Activated T-helper 1 cell treated with anti-CD3 and anti-CD28 coated beads, Interleukin-12 subunit alpha, Interleukin-12 subunit beta, Interleukin-2, Interleukin-4 antibody, amounts not matched to agents 30 ng/mL and 10 ng/mL and 1 ng/mL, durations not matched to agents 14 hours and 24 hours and 36 hours (primary cell): ENCODE data around the gene ARHGAP30. TPM values are rescaled to one million over a fixed set of nuclear protein-coding genes. Genes with fewer than 3 reads are reported as not detected.
"Not testable (repeated sequence)": the region's sequence is repeated elsewhere in the genome, so short reads cannot be mapped to it uniquely, and the experiment has no call there.

Experiments used
- DNase-seq: peaks from one replicate; pipeline ENCODE4 v3.0.0; 2021; ENCODE audit warnings: low spot score
- H3K27ac Mint-ChIP-seq: one replicate; pipeline ENCODE4 v1.8.0; 2021; ENCODE audit warnings: mild to moderate bottlenecking, mixed read lengths
- H3K27me3 Mint-ChIP-seq: one replicate; pipeline ENCODE4 v1.8.0; 2022; ENCODE audit warnings: mild to moderate bottlenecking, moderate library complexity, mixed read lengths; ENCODE audit not compliant: insufficient read depth
- H3K36me3 Mint-ChIP-seq: one replicate; pipeline ENCODE4 v1.8.0; 2021; ENCODE audit warnings: low read depth, mixed read lengths
- H3K4me1 Mint-ChIP-seq: one replicate; pipeline ENCODE4 v1.8.0; 2021; ENCODE audit warnings: low read depth, mixed read lengths
- H3K4me3 Mint-ChIP-seq: one replicate; pipeline ENCODE4 v1.8.0; 2021; ENCODE audit warnings: mild to moderate bottlenecking, moderate library complexity, mixed read lengths
- H3K9me3 Mint-ChIP-seq: one replicate; pipeline ENCODE4 v1.8.0; 2021; ENCODE audit warnings: mixed read lengths
- intact Hi-C: fragments of 100-400 bp; cut with micrococcal nuclease; formaldehyde crosslinking; loops from one replicate; pipeline ENCODE4 v1.15.1; 2024
- total RNA-seq: library from RNA; stranded (reverse); gene quantifications from 2 replicates; pipeline ENCODE4 v1.2.3, GENCODE V29; 2022

Gene ARHGAP30, protein sequence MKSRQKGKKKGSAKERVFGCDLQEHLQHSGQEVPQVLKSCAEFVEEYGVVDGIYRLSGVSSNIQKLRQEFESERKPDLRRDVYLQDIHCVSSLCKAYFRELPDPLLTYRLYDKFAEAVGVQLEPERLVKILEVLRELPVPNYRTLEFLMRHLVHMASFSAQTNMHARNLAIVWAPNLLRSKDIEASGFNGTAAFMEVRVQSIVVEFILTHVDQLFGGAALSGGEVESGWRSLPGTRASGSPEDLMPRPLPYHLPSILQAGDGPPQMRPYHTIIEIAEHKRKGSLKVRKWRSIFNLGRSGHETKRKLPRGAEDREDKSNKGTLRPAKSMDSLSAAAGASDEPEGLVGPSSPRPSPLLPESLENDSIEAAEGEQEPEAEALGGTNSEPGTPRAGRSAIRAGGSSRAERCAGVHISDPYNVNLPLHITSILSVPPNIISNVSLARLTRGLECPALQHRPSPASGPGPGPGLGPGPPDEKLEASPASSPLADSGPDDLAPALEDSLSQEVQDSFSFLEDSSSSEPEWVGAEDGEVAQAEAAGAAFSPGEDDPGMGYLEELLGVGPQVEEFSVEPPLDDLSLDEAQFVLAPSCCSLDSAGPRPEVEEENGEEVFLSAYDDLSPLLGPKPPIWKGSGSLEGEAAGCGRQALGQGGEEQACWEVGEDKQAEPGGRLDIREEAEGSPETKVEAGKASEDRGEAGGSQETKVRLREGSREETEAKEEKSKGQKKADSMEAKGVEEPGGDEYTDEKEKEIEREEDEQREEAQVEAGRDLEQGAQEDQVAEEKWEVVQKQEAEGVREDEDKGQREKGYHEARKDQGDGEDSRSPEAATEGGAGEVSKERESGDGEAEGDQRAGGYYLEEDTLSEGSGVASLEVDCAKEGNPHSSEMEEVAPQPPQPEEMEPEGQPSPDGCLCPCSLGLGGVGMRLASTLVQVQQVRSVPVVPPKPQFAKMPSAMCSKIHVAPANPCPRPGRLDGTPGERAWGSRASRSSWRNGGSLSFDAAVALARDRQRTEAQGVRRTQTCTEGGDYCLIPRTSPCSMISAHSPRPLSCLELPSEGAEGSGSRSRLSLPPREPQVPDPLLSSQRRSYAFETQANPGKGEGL
- 149 and 151 TPM in 2 replicates for total RNA-seq

DNA sequence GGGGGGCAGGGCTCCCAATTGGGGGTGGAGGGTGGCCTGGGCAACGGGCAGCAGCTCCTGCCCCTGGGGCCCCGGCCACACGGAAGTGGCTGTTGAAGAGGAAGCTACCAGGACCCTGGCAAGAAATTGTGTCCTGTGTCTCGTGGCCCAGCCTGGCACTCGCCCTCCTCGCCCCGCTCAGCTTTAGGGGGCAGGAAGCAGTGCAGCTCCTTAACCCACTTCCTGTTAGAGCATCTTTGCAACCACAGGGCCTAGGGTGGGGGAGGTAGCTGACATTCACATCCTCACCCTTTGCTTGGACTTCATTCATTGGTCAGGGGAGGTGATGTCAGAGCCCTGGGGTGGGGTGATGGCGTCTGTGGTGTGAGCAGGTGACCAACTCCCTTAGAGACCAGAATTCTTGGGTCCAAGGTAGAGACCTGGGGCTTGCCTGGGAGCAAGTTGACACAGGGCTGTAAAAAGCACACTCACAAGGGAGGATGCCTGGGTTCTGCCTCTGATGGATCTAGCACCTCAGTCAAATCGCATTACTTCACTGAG, at the start of gene ARHGAP30:
ARHGAP30 (minus strand) TSS at position 161 of the 540 bp plus-strand sequence. CDS start 267 bp downstream, outside the sequence.
- Mint-ChIP-seq H3K36me3 (peaks cover 22% of the 10 kb centered on the region), H3K4me1 (peaks cover 59% of the 10 kb centered on the region), H3K4me3 (peak within 1 kb of the TSS; percentile 96), H3K27ac (peak within 1 kb of the TSS; percentile 99), H3K9me3 (no peaks in the 10 kb centered on the region), H3K27me3 (no peaks in the 10 kb centered on the region)
- DNase-seq = peak; percentile 84
- intact Hi-C loops = loop anchor here (1.0 to 2.0 kb wide), 3 partner anchors 27 to 49 kb away; partner anchors contain the start of genes F11R, NIT1 and PFDN2

DNA sequence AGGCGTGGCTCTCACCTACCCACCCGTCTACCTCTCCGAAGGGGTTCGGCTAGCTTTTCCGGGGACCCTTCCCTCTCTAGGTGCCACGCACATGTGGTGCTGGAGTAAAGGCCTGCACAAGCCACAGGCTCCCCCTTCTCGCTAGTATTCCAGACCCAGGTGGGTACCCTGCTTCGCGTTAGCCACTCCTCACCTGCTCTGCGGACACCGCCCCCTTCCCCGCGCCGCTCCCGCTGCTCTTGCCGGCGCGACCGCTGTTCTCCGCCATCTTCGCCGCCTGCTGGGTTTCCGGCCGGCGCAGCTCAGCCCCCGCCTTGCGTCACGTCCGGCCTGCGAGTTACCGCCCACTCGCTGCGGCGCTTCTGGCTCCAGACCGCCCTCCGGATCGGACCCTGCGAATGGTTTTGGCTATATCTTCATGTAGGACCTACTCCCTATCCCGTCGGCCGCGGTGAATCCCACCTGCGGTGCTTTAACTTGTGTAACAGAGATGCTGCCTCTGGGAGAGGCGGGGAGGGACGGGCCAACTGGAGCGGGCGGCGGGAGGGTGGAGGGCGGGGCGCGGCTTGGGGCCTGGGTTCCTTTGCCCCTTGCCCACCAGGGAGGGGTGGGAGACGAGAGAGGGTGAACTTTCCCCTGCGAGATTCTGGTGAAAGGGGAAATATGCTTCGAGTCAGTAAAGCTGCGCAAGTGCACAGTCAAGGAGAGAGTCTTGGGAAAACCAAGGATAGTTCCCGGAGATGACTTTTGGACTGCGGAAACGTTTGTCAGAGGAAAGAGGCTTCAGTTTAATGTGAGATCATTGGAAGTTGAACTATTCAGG, 48.3 kb upstream of the ARHGAP30 start, which contains the start of the genes NIT1 and PFDN2:
NIT1 (plus strand) TSS at position 347 of the 823 bp plus-strand sequence; CDS start at position 419, 72 bp downstream.
PFDN2 (minus strand) TSS at position 279 of the 823 bp plus-strand sequence; CDS start at position 268, 11 bp downstream.
- peaks cover 56% of the 10 kb centered on the region for H3K36me3 Mint-ChIP-seq
- intact Hi-C loops = loop anchor here (1.0 to 5.0 kb wide), 6 partner anchors 48 to 279 kb away; partner anchors contain the start of genes NDUFS2 and TSTD1
- DNase-seq = peak; percentile 84
- no peaks in the 10 kb centered on the region for H3K9me3 Mint-ChIP-seq
- peaks cover 75% of the 10 kb centered on the region for H3K4me1 Mint-ChIP-seq
- H3K27ac Mint-ChIP-seq = peak within 1 kb of the TSS; percentile 96
- H3K27me3 Mint-ChIP-seq = no peaks in the 10 kb centered on the region
- peak within 1 kb of the TSS; percentile 97 for H3K4me3 Mint-ChIP-seq

DNA sequence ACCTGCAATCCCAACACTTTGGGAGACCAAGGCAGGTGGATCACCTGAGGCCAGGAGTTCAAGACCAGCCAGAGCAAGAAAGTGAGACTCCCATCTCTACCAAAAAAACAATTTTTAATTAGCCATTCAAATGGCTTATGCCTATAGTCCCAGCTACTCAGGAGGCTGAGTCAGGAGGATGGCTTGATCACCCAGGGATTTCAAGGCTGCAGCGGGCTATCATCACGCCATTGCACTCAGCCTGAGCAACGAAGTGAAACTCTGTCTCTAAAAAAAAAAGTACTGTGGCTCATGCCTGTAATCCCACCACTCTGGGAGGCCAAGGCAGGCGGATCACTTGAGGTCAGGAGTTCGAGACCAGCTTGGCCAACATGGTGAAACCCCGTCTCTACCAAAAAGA, 46.3 kb upstream of the ARHGAP30 start:
- peaks cover 41% of the 10 kb centered on the region for H3K36me3 Mint-ChIP-seq
- H3K27me3 Mint-ChIP-seq, H3K9me3 Mint-ChIP-seq, DNase-seq: not testable (repeated sequence)
- peak overlapping the region; percentile 97 for H3K4me3 Mint-ChIP-seq
- H3K4me1 Mint-ChIP-seq = peaks cover 81% of the 10 kb centered on the region
- intact Hi-C loops = loop anchor here (5.0 kb wide), 2 partner anchors 119 to 281 kb away; no protein-coding TSS in a partner anchor
- peak overlapping the region; percentile 83 for H3K27ac Mint-ChIP-seq

DNA sequence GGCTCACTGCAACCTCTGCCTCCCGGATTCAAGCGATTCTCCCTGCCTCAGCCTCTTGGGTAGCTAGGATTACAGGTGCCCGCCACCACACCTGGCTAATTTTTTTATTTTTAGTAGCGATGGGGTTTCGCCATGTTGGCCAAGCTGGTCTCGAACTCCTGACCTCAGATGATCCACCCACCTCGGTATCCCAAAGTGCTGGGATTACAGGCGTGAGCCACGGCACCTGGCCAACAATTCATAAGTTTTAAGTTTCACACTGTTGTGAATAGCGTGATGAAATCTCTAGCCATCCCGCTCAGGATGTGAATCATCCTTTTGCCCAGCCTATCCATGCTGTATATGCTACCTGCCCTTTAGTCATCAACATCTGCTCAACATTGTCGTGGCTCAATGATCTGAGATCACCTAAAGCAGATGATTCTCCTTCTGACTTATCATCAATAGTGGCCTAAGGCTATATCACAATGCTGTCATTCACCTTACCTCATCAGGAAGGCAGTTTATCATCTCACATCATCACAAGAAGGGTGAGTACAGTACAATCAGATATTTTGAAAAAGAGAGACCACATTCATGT, 45.5 kb upstream of the ARHGAP30 start:
- Mint-ChIP-seq H3K4me1 (peaks cover 76% of the 10 kb centered on the region), H3K27ac (peak overlapping the region; percentile 83), H3K36me3 (peaks cover 37% of the 10 kb centered on the region), H3K9me3 (no peaks in the 10 kb centered on the region), H3K27me3 (no peaks in the 10 kb centered on the region), H3K4me3 (peak overlapping the region; percentile 97)
- DNase-seq = no peak
- intact Hi-C loops = loop anchor here (5.0 kb wide), 2 partner anchors 118 to 282 kb away; no protein-coding TSS in a partner anchor

DNA sequence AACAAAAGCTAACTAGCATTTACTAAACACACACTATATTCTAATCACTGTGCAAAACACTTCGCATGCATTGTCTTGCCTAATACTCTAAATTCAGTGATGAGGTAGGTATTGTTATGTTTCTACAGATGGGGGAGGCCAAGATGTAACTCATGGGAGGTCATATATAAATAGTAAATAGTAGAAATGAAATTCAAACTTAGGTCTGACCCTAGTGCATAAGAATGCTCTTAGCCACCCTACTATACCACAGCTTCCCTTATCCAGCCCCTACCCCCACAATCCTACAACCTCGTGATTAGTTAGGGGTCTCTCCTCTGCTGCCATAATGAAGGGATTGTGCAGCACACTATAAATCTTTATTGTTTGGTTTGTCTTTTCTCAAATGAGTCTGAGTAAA, 44.9 kb upstream of the ARHGAP30 start:
- Mint-ChIP-seq H3K4me1 (peaks cover 69% of the 10 kb centered on the region), H3K4me3 (no peak overlapping the region)
- intact Hi-C loops = no loop called here

DNA sequence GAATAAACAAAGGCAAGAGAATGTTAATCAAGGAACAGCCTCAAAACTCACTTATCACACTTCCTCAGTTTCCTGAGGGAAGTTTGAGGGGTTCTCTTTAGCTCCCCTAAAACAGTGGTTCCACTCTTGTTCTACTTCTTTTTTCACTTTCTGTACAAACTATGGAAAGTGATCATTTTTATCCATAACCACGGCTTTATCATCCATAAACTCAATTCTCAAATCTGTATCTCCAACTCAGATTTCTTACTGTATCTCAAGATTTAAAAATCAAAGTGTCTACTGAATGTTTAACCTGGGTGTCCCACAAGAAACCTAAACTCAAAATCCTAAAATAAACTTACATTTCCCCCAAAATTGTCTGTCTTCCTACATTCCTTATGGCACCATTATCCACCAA, 44.2 kb upstream of the ARHGAP30 start:
- Mint-ChIP-seq H3K4me3 (no peak overlapping the region), H3K27me3 (no peaks in the 10 kb centered on the region), H3K4me1 (peaks cover 69% of the 10 kb centered on the region), H3K27ac (no peak overlapping the region), H3K9me3 (no peaks in the 10 kb centered on the region), H3K36me3 (peaks cover 34% of the 10 kb centered on the region)
- no peak for DNase-seq
- intact Hi-C loops = no loop called here

More for the DNA sequence above, 44.9 kb upstream of the ARHGAP30 start:
- Mint-ChIP-seq H3K36me3 (peaks cover 32% of the 10 kb centered on the region), H3K27ac (peak overlapping the region; percentile 32), H3K9me3 (no peaks in the 10 kb centered on the region), H3K27me3 (no peaks in the 10 kb centered on the region)
- no peak for DNase-seq

DNA sequence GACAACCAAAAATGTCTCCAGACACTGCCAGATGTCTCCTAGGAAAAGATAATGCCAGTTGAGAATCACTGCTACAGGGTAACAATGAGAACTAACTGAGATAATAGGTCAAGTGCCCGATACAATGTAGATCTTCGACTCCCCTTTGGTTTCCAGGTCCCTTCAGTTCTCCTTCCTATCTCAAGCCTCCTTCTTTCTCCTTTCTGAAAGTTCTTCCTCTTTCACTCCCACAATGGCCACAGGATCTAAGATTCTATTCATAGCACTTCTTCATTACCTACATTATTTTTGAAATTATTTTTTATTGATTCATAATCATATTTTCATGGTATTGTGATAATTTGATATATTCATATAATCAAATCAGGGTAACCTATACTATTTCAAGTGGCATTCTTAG, 41.8 kb upstream of the ARHGAP30 start:
- H3K36me3 Mint-ChIP-seq = peaks cover 32% of the 10 kb centered on the region
- H3K9me3 Mint-ChIP-seq = no peaks in the 10 kb centered on the region
- no peaks in the 10 kb centered on the region for H3K27me3 Mint-ChIP-seq
- H3K27ac Mint-ChIP-seq = no peak overlapping the region
- H3K4me1 Mint-ChIP-seq = peaks cover 60% of the 10 kb centered on the region
- no peak overlapping the region for H3K4me3 Mint-ChIP-seq
- intact Hi-C loops = no loop called here
- no peak for DNase-seq

DNA sequence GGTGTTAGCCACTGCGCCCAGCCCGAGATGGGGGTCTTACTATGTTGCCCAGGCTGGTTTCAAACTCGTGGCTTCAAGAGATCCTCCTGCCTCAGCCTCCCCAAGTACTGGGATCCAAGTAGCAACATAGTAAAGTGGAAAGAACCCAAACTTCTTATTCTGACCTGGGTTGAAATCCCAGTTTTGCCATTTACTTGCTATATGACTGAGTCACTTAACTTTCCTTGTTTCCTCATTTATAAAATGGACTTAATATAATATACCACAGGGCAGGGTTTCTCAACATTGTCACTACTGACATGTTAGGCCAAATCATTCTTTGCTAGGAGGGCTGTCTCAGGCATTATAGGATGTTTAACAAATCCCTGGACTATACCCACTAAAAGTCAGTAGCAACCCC, 41.4 kb upstream of the ARHGAP30 start:
- H3K27ac Mint-ChIP-seq = no peak overlapping the region
- DNase-seq = no peak
- peaks cover 32% of the 10 kb centered on the region for H3K36me3 Mint-ChIP-seq
- H3K4me3 Mint-ChIP-seq = no peak overlapping the region
- H3K27me3 Mint-ChIP-seq = no peaks in the 10 kb centered on the region
- peaks cover 56% of the 10 kb centered on the region for H3K4me1 Mint-ChIP-seq
- intact Hi-C loops = no loop called here
- no peaks in the 10 kb centered on the region for H3K9me3 Mint-ChIP-seq

DNA sequence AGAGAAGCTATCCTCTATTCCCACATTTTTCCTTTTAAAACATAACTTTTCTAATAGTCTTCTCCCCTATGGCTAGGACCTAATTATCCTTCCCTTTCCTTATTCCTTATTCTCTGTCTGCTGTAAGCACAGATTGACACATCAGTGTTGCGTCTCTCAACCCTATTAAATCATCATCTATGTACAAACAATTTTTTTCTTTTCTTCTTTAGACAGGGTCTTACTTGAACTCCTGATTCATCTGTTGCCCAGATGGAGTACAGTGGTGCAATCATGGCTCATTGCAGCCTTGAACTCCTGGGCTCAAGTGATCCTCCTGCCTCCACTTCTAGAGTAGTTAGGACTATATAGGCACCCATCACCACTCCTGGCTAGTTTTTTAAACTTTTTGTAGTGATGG, 36.7 kb upstream of the ARHGAP30 start:
- DNase-seq = no peak
- no peak overlapping the region for H3K4me3 Mint-ChIP-seq
- no peaks in the 10 kb centered on the region for H3K9me3 Mint-ChIP-seq
- intact Hi-C loops = no loop called here
- no peak overlapping the region for H3K27ac Mint-ChIP-seq
- peaks cover 26% of the 10 kb centered on the region for H3K36me3 Mint-ChIP-seq
- H3K27me3 Mint-ChIP-seq = no peaks in the 10 kb centered on the region
- peaks cover 12% of the 10 kb centered on the region for H3K4me1 Mint-ChIP-seq

DNA sequence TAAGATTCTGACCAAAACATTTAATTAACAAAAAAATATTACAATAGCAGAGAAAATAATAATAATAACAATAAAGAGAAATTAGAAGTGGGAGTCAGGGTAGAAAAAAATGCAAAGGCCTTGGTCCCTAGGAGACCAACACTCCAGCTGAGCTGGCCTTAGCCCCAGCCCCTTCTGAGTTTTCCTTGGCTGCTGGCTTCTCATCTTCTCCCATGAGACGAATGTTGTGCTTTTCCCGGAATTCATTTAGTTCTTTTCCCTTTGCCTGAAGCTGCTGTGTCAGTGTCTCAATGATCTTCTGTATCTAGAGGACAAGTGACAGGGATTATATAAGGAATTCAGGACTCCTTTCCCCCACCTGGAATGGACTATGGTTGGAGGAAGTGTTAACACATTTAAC, 30.9 kb upstream of the ARHGAP30 start:
- Mint-ChIP-seq H3K4me3 (no peak overlapping the region), H3K4me1 (peaks cover 28% of the 10 kb centered on the region), H3K27me3 (no peaks in the 10 kb centered on the region), H3K27ac (no peak overlapping the region), H3K36me3 (peaks cover 23% of the 10 kb centered on the region), H3K9me3 (no peaks in the 10 kb centered on the region)
- intact Hi-C loops = no loop called here
- DNase-seq = no peak

DNA sequence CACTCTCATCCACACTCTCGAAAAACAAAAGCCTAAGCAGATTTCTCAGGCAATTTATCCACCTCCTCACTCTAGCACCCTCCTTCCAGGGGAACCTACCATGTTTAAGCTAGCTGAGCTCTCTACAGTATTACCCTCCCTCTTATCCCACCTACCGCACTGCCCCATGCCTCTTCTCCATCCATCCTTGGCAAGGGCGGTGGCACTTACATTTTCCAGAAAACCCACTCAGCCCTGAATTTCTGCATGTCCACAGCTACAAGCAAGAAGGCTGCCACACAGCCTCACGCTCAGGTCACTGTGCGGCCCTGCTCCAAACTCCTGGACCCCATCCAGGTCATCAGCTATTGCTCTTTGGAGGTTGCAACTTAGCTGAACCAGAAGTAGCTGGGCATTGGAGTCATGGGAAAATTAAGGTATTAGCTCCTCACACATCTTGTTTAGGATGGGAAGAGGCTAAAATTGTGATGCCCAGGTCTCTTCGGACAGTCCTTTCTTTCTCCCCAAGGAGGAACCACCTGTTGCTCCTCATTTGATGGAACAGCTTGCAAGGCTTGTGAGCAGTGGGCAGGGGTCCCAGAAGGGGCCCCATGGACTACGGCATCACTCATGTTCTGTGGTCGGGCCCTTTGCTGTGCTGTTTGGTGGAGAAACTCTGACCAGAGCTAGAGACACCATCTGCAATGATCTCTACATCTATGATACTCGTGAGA, 29.6 kb upstream of the ARHGAP30 start:
- intact Hi-C loops = loop anchor here (5.0 kb wide), 1 partner anchor 262 kb away; no protein-coding TSS in a partner anchor
- Mint-ChIP-seq H3K27ac (peak overlapping the region; percentile 3), H3K9me3 (no peaks in the 10 kb centered on the region), H3K4me3 (peak overlapping the region; percentile 68), H3K36me3 (peaks cover 22% of the 10 kb centered on the region), H3K27me3 (no peaks in the 10 kb centered on the region), H3K4me1 (peaks cover 35% of the 10 kb centered on the region)
- DNase-seq = no peak
